ENCODE results near the gene MRAP2. TPM values are rescaled to one million over a fixed set of nuclear protein-coding genes. Genes with fewer than 3 reads are reported as not detected.

Gene MRAP2
- total and polyA plus RNA-seq, 8 donors = 0.76 to 10.9 (median 5.8) TPM

DNA sequence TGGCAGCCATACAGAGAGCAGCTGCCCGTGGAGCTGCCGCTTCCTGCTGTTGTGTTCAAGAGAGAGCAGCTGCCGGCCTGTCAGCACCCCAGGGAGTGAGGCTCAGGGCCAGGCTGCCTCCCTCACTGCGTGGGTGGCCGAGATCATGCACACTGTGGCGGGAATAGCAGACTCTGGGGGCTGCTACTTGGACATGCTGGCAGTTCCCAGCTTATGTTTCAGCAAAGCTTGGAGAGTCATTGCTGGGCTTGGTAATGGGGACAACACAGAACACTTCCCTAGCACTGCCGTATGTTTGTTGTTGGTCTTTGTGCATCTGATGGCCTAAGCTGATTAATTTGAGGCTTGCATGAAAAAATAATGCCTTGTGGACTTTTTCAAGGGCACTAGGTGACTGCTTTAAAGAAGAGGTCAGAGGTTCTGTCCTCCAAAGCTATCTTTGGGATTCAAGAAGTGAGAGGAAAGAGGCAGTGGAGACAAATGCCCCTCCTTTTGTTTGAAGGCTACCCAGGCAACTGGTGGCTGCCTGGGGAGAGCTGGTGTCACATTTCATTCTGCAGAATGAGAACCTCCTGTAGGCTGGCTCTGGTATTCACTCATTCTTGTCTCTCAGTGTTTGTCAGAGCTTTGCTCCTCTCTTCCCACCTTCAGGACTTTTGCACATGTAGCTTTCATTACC is 18.8 kb downstream of the MRAP2 start:
- ATAC-seq = peak; percentile 77
- TF ChIP-seq, protein P1, sequence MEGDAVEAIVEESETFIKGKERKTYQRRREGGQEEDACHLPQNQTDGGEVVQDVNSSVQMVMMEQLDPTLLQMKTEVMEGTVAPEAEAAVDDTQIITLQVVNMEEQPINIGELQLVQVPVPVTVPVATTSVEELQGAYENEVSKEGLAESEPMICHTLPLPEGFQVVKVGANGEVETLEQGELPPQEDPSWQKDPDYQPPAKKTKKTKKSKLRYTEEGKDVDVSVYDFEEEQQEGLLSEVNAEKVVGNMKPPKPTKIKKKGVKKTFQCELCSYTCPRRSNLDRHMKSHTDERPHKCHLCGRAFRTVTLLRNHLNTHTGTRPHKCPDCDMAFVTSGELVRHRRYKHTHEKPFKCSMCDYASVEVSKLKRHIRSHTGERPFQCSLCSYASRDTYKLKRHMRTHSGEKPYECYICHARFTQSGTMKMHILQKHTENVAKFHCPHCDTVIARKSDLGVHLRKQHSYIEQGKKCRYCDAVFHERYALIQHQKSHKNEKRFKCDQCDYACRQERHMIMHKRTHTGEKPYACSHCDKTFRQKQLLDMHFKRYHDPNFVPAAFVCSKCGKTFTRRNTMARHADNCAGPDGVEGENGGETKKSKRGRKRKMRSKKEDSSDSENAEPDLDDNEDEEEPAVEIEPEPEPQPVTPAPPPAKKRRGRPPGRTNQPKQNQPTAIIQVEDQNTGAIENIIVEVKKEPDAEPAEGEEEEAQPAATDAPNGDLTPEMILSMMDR (IDR thresholded peaks at IDR 0.05) = no peak
- no peaks in the 10 kb centered on the region for H3K9me3 ChIP-seq
- intact Hi-C loops (cut with DNase I) = no loop called here
- no peak overlapping the region for H3K4me3 ChIP-seq
- DNase-seq = peak in 3 of 4 donors; percentile 35 to 84 (median 68)
- no peak overlapping the region for H3K27ac ChIP-seq
- H3K36me3 ChIP-seq = no peaks in the 10 kb centered on the region
- H3K4me1 ChIP-seq = no peaks in the 10 kb centered on the region
- no peaks in the 10 kb centered on the region for H3K27me3 ChIP-seq

DNA sequence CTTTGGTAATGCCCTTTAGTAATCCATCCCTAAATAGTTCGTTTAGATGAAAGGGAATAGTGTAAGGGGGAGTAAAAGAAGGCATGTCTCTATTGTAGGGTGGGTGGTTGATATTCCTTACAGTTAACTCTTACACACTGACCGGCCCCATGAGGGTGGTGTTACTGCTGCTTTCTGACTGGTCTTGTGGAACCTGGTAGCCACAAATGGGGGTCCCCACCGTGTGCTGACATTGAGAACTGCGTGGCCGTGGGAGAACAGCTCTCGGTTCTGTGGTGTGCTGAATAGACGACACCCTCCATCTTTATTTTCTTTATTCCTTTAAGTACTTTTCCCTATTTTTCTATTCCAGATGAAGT is 19.3 kb downstream of the MRAP2 start:
- Histone ChIP-seq H3K27me3 (no peaks in the 10 kb centered on the region), H3K4me1 (no peaks in the 10 kb centered on the region), H3K36me3 (no peaks in the 10 kb centered on the region), H3K9me3 (no peaks in the 10 kb centered on the region), H3K27ac (no peak overlapping the region), H3K4me3 (no peak overlapping the region)
- TF ChIP-seq, protein P1 (IDR thresholded peaks at IDR 0.05) = no peak
- intact Hi-C loops (cut with DNase I) = no loop called here
- DNase-seq = no peak
- no peak for ATAC-seq

DNA sequence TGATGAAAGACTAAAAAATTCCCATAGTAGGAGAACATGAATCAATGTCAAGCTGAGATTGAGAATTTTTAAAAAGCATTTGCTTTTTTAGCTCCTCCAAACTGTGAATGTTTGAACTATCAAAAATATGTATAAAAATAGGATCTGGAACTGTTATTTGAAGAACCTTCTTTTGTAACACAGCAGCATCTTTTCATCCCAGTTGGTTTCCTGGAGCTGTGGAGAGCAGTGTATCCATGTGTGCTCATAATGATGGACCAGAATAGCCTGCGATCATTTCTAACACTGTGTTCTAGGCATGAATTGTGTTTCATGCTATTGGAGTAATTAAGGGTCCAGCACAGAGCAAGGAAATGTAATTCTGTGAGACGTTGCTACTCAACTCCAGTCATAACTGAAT is 22.1 kb downstream of the MRAP2 start:
- Histone ChIP-seq H3K9me3 (no peaks in the 10 kb centered on the region), H3K36me3 (no peaks in the 10 kb centered on the region), H3K27ac (no peak overlapping the region), H3K4me1 (no peaks in the 10 kb centered on the region), H3K27me3 (no peaks in the 10 kb centered on the region), H3K4me3 (no peak overlapping the region)
- intact Hi-C loops (cut with DNase I) = no loop called here
- ATAC-seq = no peak
- TF ChIP-seq, protein P1 (IDR thresholded peaks at IDR 0.05) = no peak
- DNase-seq = no peak

DNA sequence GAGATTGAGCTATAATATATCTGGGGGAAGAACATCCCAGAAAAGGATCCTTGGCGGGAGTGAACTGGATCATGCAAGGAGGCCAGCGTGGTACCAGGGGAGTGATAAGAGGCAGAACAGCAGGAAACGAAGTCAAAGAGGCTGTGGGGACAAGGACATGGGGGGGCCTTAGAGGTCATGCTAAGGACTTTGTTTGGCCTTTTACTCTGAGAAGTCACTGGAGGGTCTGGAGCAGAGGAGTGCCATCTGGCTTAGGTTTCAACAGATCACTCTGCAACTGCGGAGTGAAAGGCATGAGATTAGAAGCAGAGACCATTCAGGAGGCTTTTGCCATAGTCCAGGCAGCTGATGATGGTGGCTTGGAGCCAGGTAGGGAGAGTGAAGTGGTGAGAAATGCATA is 24.3 kb downstream of the MRAP2 start:
- TF ChIP-seq, protein P1 (IDR thresholded peaks at IDR 0.05) = no peak

DNA sequence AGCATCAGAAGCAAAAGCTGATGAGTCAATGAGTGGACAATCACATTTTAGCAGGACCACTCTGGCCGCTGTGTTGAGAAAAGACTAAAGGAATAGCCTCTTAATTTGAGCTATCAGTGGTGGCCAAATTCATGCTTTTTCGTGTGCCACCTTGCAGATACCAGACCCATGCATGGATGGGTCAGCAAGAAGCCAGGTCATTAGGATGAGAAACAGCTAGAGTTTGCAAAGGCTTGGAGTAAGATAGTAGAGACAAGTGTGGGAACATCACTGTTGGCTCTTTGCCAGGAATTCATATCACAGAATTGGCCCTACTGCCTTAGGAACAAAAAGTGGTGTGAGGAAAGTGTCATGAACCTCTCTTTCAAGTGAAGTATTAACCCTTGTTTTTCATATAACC is 25.5 kb downstream of the MRAP2 start:
- Histone ChIP-seq H3K36me3 (no peaks in the 10 kb centered on the region), H3K4me1 (no peaks in the 10 kb centered on the region), H3K9me3 (no peaks in the 10 kb centered on the region), H3K27me3 (no peaks in the 10 kb centered on the region), H3K27ac (no peak overlapping the region), H3K4me3 (no peak overlapping the region)
- DNase-seq (no peak), ATAC-seq (no peak)
- TF ChIP-seq, protein P1 (IDR thresholded peaks at IDR 0.05) = no peak
- intact Hi-C loops (cut with DNase I) = no loop called here

More for the DNA sequence above, 24.3 kb downstream of the MRAP2 start:
- H3K4me1 ChIP-seq = no peaks in the 10 kb centered on the region
- no peaks in the 10 kb centered on the region for H3K9me3 ChIP-seq
- H3K27ac ChIP-seq = no peak overlapping the region
- H3K36me3 ChIP-seq = no peaks in the 10 kb centered on the region
- ATAC-seq (no peak), DNase-seq (no peak)
- no peak overlapping the region for H3K4me3 ChIP-seq
- no peaks in the 10 kb centered on the region for H3K27me3 ChIP-seq
- intact Hi-C loops (cut with DNase I) = no loop called here
